Stimulated activated CD8-positive, alpha-beta memory T cell treated with anti-CD3 and anti-CD28 coated beads, Interleukin-15, amount 100 ng/mL, for 1 hour (primary cell): ENCODE data around the gene SLC24A5.

ENCODE experiments used
- DNase-seq: peaks from one replicate; pipeline ENCODE4 v3.0.0-alpha.2; 2020; ENCODE audit warnings: low read depth

SLC24A5 gene

GRCh38 chr15:48190932-48191573 lies 70.3 kb downstream of the SLC24A5 start:
- peak; percentile 1 for DNase-seq

- DNase-seq = no peak
Measured at GRCh38 chr15:48191574-48192225, 70.9 kb downstream of the SLC24A5 start, which contains the start of gene CTXN2. CTXN2 (plus strand) TSS chr15:48191665; CDS start chr15:48201301, 9,636 bp downstream.
